Measurements from ENCODE around the gene CELF2. TPM values are rescaled to one million over a fixed set of nuclear protein-coding genes. Genes with fewer than 3 reads are reported as not detected.

Gene CELF2
- total and polyA plus RNA-seq, 8 donors: 58.0 to 107 (median 65.9) TPM

- intact Hi-C loops (cut with DNase I): no loop called here
- DNase-seq (no peak), ATAC-seq (no peak)
- no peak for TF ChIP-seq CTCF (IDR thresholded peaks at IDR 0.05)
- peaks cover 0 to 63% of the 10 kb centered on the region in 2 donors for H3K36me3 ChIP-seq
- no peak overlapping the region for H3K4me3 ChIP-seq
- H3K27me3 ChIP-seq: no peaks in the 10 kb centered on the region
- H3K27ac ChIP-seq: no peak overlapping the region
- peaks cover 0 to 8% of the 10 kb centered on the region in 2 donors for H3K4me1 ChIP-seq
- H3K9me3 ChIP-seq: no peaks in the 10 kb centered on the region
Observed at GRCh38 chr10:11288302-11288701, 270.6 kb downstream of the CELF2 start.

GRCh38 chr10:11290156-11290890 is 272.7 kb downstream of the CELF2 start:
- DNase-seq (peak in 1 of 4 donors; percentile 59), ATAC-seq (no peak)
- TF ChIP-seq CTCF (IDR thresholded peaks at IDR 0.05): no peak
- Histone ChIP-seq H3K36me3 (peaks cover 0 to 82% of the 10 kb centered on the region in 2 donors), H3K4me1 (peaks cover 0 to 8% of the 10 kb centered on the region in 2 donors), H3K9me3 (no peaks in the 10 kb centered on the region), H3K4me3 (no peak overlapping the region), H3K27ac (no peak overlapping the region), H3K27me3 (no peaks in the 10 kb centered on the region)
- intact Hi-C loops (cut with DNase I): no loop called here

GRCh38 chr10:11292576-11293302 is 275.1 kb downstream of the CELF2 start:
- Histone ChIP-seq H3K9me3 (no peaks in the 10 kb centered on the region), H3K27ac (no peak overlapping the region), H3K4me1 (no peaks in the 10 kb centered on the region), H3K27me3 (no peaks in the 10 kb centered on the region), H3K36me3 (peaks cover 0 to 96% of the 10 kb centered on the region in 2 donors), H3K4me3 (no peak overlapping the region)
- DNase-seq: peak in 1 of 4 donors; percentile 65
- intact Hi-C loops (cut with DNase I): no loop called here
- no peak for ATAC-seq
- TF ChIP-seq CTCF (IDR thresholded peaks at IDR 0.05): no peak

- H3K27ac ChIP-seq: no peak overlapping the region
- no peaks in the 10 kb centered on the region for H3K27me3 ChIP-seq
- H3K4me1 ChIP-seq: no peaks in the 10 kb centered on the region
- no peak for TF ChIP-seq CTCF (IDR thresholded peaks at IDR 0.05)
- intact Hi-C loops (cut with DNase I): no loop called here
- H3K36me3 ChIP-seq: peaks cover 0 to 95% of the 10 kb centered on the region in 2 donors
- DNase-seq (no peak), ATAC-seq (no peak)
- H3K9me3 ChIP-seq: no peaks in the 10 kb centered on the region
- H3K4me3 ChIP-seq: no peak overlapping the region
Observed at GRCh38 chr10:11293332-11293731, 275.7 kb downstream of the CELF2 start.

GRCh38 chr10:11294831-11295450 is 277.3 kb downstream of the CELF2 start:
- no peaks in the 10 kb centered on the region for H3K9me3 ChIP-seq
- no peak overlapping the region for H3K27ac ChIP-seq
- intact Hi-C loops (cut with DNase I): no loop called here
- H3K27me3 ChIP-seq: no peaks in the 10 kb centered on the region
- ATAC-seq (no peak), DNase-seq (no peak)
- TF ChIP-seq CTCF (IDR thresholded peaks at IDR 0.05): no peak
- H3K4me1 ChIP-seq: no peaks in the 10 kb centered on the region
- H3K4me3 ChIP-seq: no peak overlapping the region
- peaks cover 0 to 93% of the 10 kb centered on the region in 2 donors for H3K36me3 ChIP-seq

Measured in left lung (tissue), 10 donors.